Calu3 (cell line): Measurements from ENCODE around the gene SPIN2A. TPM values are rescaled to one million over a fixed set of nuclear protein-coding genes. Genes with fewer than 3 reads are reported as not detected.
"Not testable (repeated sequence)": the region's sequence is repeated elsewhere in the genome, so short reads cannot be mapped to it uniquely, and the experiment has no call there.

ENCODE experiments used
- BruUV-seq: library from RNA; stranded (reverse); fragments of 400-500 nt; replicated peaks from 2 replicates; lab custom pipeline; 2021; lab: Mats Ljungman, UMichigan
- CTCF ChIA-PET: fragments of 300-600 bp; sonication (Branson Sonifier 250); formaldehyde crosslinking; loops from one replicate; lab custom pipeline; 2022; ENCODE audit warnings: antibody characterized with exemption; lab: Charles Lee
- DNase-seq: peaks from one replicate; pipeline ENCODE4 v3.0.0; 2022
- H3K27ac Mint-ChIP-seq: one replicate; pipeline ENCODE4 v1.8.0; 2022; ENCODE audit warnings: mixed read lengths; ENCODE audit not compliant: unreplicated experiment
- H3K27me3 Mint-ChIP-seq: one replicate; pipeline ENCODE4 v1.8.0; 2022; ENCODE audit warnings: mixed read lengths; ENCODE audit not compliant: unreplicated experiment
- H3K36me3 Mint-ChIP-seq: one replicate; pipeline ENCODE4 v1.8.0; 2022; ENCODE audit warnings: mild to moderate bottlenecking, moderate library complexity, mixed read lengths; ENCODE audit not compliant: insufficient read depth, unreplicated experiment
- H3K4me1 Mint-ChIP-seq: one replicate; pipeline ENCODE4 v1.8.0; 2022; ENCODE audit warnings: mild to moderate bottlenecking, low read depth, mixed read lengths; ENCODE audit not compliant: unreplicated experiment
- H3K4me3 Mint-ChIP-seq: one replicate; pipeline ENCODE4 v1.8.0; 2022; ENCODE audit warnings: mild to moderate bottlenecking, low read depth, moderate library complexity, mixed read lengths; ENCODE audit not compliant: unreplicated experiment
- H3K9me3 Mint-ChIP-seq: one replicate; pipeline ENCODE4 v1.8.0; 2022; ENCODE audit warnings: low read depth, mixed read lengths; ENCODE audit not compliant: unreplicated experiment
- CTCF ChIP-seq: fragments of 200-600 bp; IDR thresholded peaks from one replicate; pipeline ENCODE4 v1.8.0; 2022; ENCODE audit warnings: antibody characterized with exemption; ENCODE audit not compliant: unreplicated experiment
- intact Hi-C: fragments of 100-400 bp; cut with micrococcal nuclease; formaldehyde crosslinking; loops from one replicate; pipeline ENCODE4 v1.10.0; 2022; ENCODE audit not compliant: unreplicated experiment
- total RNA-seq: library from RNA; stranded (reverse); gene quantifications from 2 replicates; pipeline ENCODE4 v1.2.3, GENCODE V29; 2022

SPIN2A gene
- total RNA-seq, 1 experiment from 2014 or later = 1.6 TPM

DNA sequence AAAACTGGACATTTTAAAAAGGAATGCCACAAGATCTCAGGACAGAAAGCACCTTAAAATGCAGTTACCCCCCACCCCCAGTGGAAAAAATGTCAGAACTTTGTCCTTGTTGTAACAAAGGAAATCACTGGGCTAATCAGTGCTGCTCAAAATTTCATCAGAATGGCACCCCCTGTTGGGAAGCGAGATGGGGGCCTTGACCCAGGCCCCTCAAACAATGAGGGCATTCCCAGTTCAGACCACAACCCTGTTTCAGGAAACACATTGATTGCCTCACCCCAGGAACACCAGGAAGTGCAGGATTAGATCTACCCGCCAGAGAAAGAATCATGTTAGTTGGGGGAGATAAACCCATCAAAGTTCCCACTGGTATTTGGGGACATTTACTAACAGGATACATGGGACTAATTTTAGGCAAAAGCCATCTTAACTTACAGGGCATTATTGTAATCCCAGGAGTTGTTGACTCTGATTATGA, 32.2 kb downstream of the SPIN2A start:
- CTCF ChIA-PET = no interaction called here
- H3K9me3 Mint-ChIP-seq = no peaks in the 10 kb centered on the region

GRCh38 chrX:57104406-57104805, 32.8 kb downstream of the SPIN2A start:
- CTCF ChIA-PET = no interaction called here
- H3K9me3 Mint-ChIP-seq = no peaks in the 10 kb centered on the region
- no peak overlapping the region for H3K4me3 Mint-ChIP-seq
- H3K4me1 Mint-ChIP-seq = no peaks in the 10 kb centered on the region
- no peaks in the 10 kb centered on the region for H3K36me3 Mint-ChIP-seq
- intact Hi-C loops = no loop called here
- H3K27ac Mint-ChIP-seq = no peak overlapping the region
- no peak for DNase-seq
- no TSS peak for BruUV-seq
- no peaks in the 10 kb centered on the region for H3K27me3 Mint-ChIP-seq
- TF ChIP-seq CTCF = no peak

More for the DNA sequence above, 32.2 kb downstream of the SPIN2A start:
- no TSS peak for BruUV-seq
- Mint-ChIP-seq H3K36me3 (no peaks in the 10 kb centered on the region), H3K27ac (no peak overlapping the region), H3K4me1 (no peaks in the 10 kb centered on the region), H3K27me3 (no peaks in the 10 kb centered on the region), H3K4me3 (no peak overlapping the region)
- intact Hi-C loops = no loop called here
- TF ChIP-seq CTCF = no peak
- no peak for DNase-seq

DNA sequence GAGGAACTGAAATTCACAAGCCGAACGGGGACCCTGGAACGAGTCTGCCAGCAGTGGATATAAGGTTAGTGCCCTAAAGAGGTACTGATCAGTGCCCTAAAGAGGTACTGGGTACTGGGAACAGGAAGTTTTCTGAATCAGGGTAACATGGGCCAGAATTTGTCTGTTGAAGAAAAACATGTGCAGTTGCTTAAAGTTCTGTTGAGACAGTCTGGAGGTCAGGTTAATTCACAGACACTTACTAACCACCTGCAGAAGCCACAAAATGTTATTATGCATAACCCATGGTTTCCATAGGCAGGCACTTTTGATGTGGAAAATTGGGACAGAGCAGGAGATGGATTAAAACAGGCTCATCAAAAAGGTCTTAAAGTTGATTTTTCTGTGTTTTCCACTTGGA, 33.7 kb downstream of the SPIN2A start:
- Mint-ChIP-seq H3K4me3 (no peak overlapping the region), H3K36me3 (no peaks in the 10 kb centered on the region), H3K9me3 (no peaks in the 10 kb centered on the region), H3K27ac (no peak overlapping the region), H3K27me3 (no peaks in the 10 kb centered on the region), H3K4me1 (no peaks in the 10 kb centered on the region)
- no peak for TF ChIP-seq CTCF
- no TSS peak for BruUV-seq
- intact Hi-C loops = no loop called here
- CTCF ChIA-PET = no interaction called here
- no peak for DNase-seq

DNA sequence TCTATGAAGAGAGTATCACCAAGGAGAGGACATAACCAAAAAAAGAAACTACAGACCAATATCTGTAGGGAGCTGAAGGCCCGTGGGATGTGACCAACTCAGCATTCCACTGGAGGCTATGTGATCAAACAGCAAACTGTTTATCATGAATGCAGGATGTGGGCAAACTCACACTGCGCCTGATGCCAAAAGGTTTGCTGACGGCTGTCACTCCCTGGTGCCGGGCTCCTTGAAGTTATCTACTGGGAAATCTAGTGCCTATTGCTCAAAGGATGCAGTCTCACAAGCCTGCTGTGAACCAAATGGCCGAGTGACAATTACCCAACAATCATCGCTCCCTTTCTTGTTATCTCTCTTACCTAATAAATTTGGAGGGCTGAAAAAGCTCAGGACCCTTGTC, 34.3 kb downstream of the SPIN2A start:
- intact Hi-C loops, H3K27ac Mint-ChIP-seq, H3K36me3 Mint-ChIP-seq, CTCF ChIA-PET, H3K9me3 Mint-ChIP-seq, H3K27me3 Mint-ChIP-seq, H3K4me1 Mint-ChIP-seq, BruUV-seq, DNase-seq, H3K4me3 Mint-ChIP-seq: not testable (repeated sequence)

Other genes starting within 250 kb of the SPIN2A start
- gene SPIN3, start 141.9 kb downstream of the SPIN2A start, total RNA-seq = 19.4 and 26.2 TPM in 2 replicates
- gene SPIN2B, start 15.8 kb downstream of the SPIN2A start, total RNA-seq = 12.8 and 14.0 TPM in 2 replicates
- gene FAAH2, start 149.3 kb upstream of the SPIN2A start, total RNA-seq = 9.1 and 10.3 TPM in 2 replicates